ENCODE results near the gene SYNE1.

The SYNE1 gene

GRCh38 chr6:152244998-152245630, 392.0 kb downstream of the SYNE1 start:
- no peak for TF ChIP-seq CTCF (IDR thresholded peaks at IDR 0.05; ENCODE audit: unreplicated experiment in 3 of 3)
- H3K36me3 Mint-ChIP-seq (ENCODE audit: low read depth), result peaks cover 67% of the 10 kb centered on the region
- peaks cover 54% of the 10 kb centered on the region for H3K4me1 Mint-ChIP-seq
- H3K4me3 Mint-ChIP-seq, result no peak overlapping the region
- H3K27ac Mint-ChIP-seq, result peak overlapping the region; percentile 41 to 59 (median 47)
- H3K9me3 Mint-ChIP-seq, result no peaks in the 10 kb centered on the region
- no peaks in the 10 kb centered on the region for H3K27me3 Mint-ChIP-seq (ENCODE audit: low read depth)

GRCh38 chr6:152241013-152241766, 396.0 kb downstream of the SYNE1 start:
- H3K27me3 Mint-ChIP-seq (ENCODE audit: low read depth), result no peaks in the 10 kb centered on the region
- peak overlapping the region; percentile 91 to 94 (median 92) for H3K27ac Mint-ChIP-seq
- no peaks in the 10 kb centered on the region for H3K9me3 Mint-ChIP-seq
- peaks cover 59% of the 10 kb centered on the region for H3K36me3 Mint-ChIP-seq (ENCODE audit: low read depth)
- H3K4me1 Mint-ChIP-seq, result peaks cover 48% of the 10 kb centered on the region
- no peak for TF ChIP-seq CTCF (IDR thresholded peaks at IDR 0.05; ENCODE audit: unreplicated experiment in 3 of 3)
- H3K4me3 Mint-ChIP-seq, result peak overlapping the region in 1 of 3 experiments; percentile 15

- Mint-ChIP-seq H3K36me3 (ENCODE audit: low read depth) (peaks cover 59% of the 10 kb centered on the region), H3K9me3 (no peaks in the 10 kb centered on the region), H3K27me3 (ENCODE audit: low read depth) (no peaks in the 10 kb centered on the region), H3K27ac (peak overlapping the region; percentile 91 to 94 (median 92)), H3K4me1 (peaks cover 40% of the 10 kb centered on the region), H3K4me3 (no peak overlapping the region)
- no peak for TF ChIP-seq CTCF (IDR thresholded peaks at IDR 0.05; ENCODE audit: unreplicated experiment in 3 of 3)
These were observed 396.7 kb downstream of the SYNE1 start for GRCh38 chr6:152240436-152240835.

- Mint-ChIP-seq H3K27ac (no peak overlapping the region), H3K27me3 (ENCODE audit: low read depth) (no peaks in the 10 kb centered on the region), H3K9me3 (no peaks in the 10 kb centered on the region), H3K4me3 (no peak overlapping the region), H3K4me1 (peaks cover 24% of the 10 kb centered on the region), H3K36me3 (ENCODE audit: low read depth) (peaks cover 70% of the 10 kb centered on the region)
- TF ChIP-seq CTCF (IDR thresholded peaks at IDR 0.05; ENCODE audit: unreplicated experiment in 3 of 3), result no peak
These were observed 400.6 kb downstream of the SYNE1 start for GRCh38 chr6:152236370-152237097.

- peaks cover 13% of the 10 kb centered on the region for H3K4me1 Mint-ChIP-seq
- H3K9me3 Mint-ChIP-seq, result no peaks in the 10 kb centered on the region
- peak overlapping the region in 2 of 3 experiments; percentile 70 to 78 for H3K27ac Mint-ChIP-seq
- H3K27me3 Mint-ChIP-seq (ENCODE audit: low read depth), result no peaks in the 10 kb centered on the region
- peaks cover 55% of the 10 kb centered on the region for H3K36me3 Mint-ChIP-seq (ENCODE audit: low read depth)
- H3K4me3 Mint-ChIP-seq, result no peak overlapping the region
- no peak for TF ChIP-seq CTCF (IDR thresholded peaks at IDR 0.05; ENCODE audit: unreplicated experiment in 3 of 3)
These were observed 403.4 kb downstream of the SYNE1 start for GRCh38 chr6:152233547-152234320.
